K562 (cell line): ENCODE data around the gene SEMA6B. TPM values are rescaled to one million over a fixed set of nuclear protein-coding genes. Genes with fewer than 3 reads are reported as not detected.

Source experiments
- ATAC-seq: fragments of 200-7000 bp; cut with Tn5 transposase; 3 replicates; pipeline ENCODE4 v1.9.1; 2020; ENCODE audit warnings: moderate library complexity
- BruUV-seq: library from RNA; stranded (reverse); fragments of 400-500 nt; replicated peaks from 2 replicates; lab custom pipeline; 2021; lab: Mats Ljungman, UMichigan
- CTCF ChIA-PET: fragments of 300-600 bp; formaldehyde crosslinking; extraction: SDS; loops from one replicate; lab custom pipeline; 2021; ENCODE audit warnings: low intra/inter-chr PET ratio; lab: Yijun Ruan, JAX
- POLR2A ChIA-PET: fragments of 300-600, 350-650 bp; sonication (Branson Sonifier 250); formaldehyde crosslinking; extraction: SDS; loops from one replicate; lab custom pipeline; 2021; ENCODE audit warnings: antibody characterized with exemption, inconsistent platforms; lab: Yijun Ruan, JAX
- DNase-seq, 4 experiments: peaks; one replicate each; pipeline versions ENCODE4 v3.0.0 to v3.0.0-alpha.2; 2011 to 2018; ENCODE audit warnings: low spot score in 3 of 4, mixed read lengths in 3 of 4; ENCODE audit errors: extremely low read depth in 1 of 4
- FAIRE-seq: peaks from 2 replicates; lab custom pipeline; 2011; peaks lifted over from hg19 to GRCh38; lab: Jason Lieb, UNC
- H2AFZ ChIP-seq: 2 replicates; pipeline ENCODE4 v1.6.0; 2011; ENCODE audit warnings: low read depth, low read length, control low read depth, inconsistent platforms
- H3K27ac ChIP-seq: fragments of 200-600 bp; 3 replicates; pipeline ENCODE4 v1.8.0; 2011; ENCODE audit warnings: low read depth, mild to moderate bottlenecking, control low read depth, inconsistent platforms, low read length, moderate library complexity, mixed read lengths; ENCODE audit errors: extremely low read depth
- H3K27me3 ChIP-seq, 2 experiments: fragments of 300-600 bp in 1 of 2; 2 replicates in 1 of 2; 3 replicates in 1 of 2; pipeline versions ENCODE4 v1.6.0 to v1.8.0; 2011; ENCODE audit warnings: inconsistent platforms in 2 of 2, low read length in 2 of 2, mild to moderate bottlenecking in 1 of 2, mixed read lengths in 1 of 2, moderate library complexity in 1 of 2; ENCODE audit not compliant: control insufficient read depth in 2 of 2, insufficient read depth in 2 of 2
- H3K36me3 ChIP-seq: fragments of 300-600 bp; 3 replicates; pipeline ENCODE4 v1.8.0; 2011; ENCODE audit warnings: mild to moderate bottlenecking, low read length, inconsistent platforms; ENCODE audit not compliant: control insufficient read depth, insufficient read depth
- H3K4me1 ChIP-seq, 2 experiments: fragments of 200-600 bp in 1 of 2; replicated peaks in 1 of 2; 2 replicates in 1 of 2; 3 replicates in 1 of 2; pipeline versions ENCODE4 v1.5.1 to v1.8.0; 2011; ENCODE audit warnings: inconsistent platforms in 2 of 2, low read length in 2 of 2, mild to moderate bottlenecking in 1 of 2, mixed read lengths in 1 of 2, moderate library complexity in 1 of 2; ENCODE audit not compliant: control insufficient read depth in 2 of 2, insufficient read depth in 2 of 2
- H3K4me2 ChIP-seq: 2 replicates; pipeline ENCODE4 v1.6.1; 2011; ENCODE audit warnings: low read length, control low read depth, inconsistent platforms, mixed read lengths; ENCODE audit not compliant: insufficient read depth
- H3K4me3 ChIP-seq: fragments of 200-600 bp; sonication (generic), shearing (Covaris generic); 2 replicates; pipeline ENCODE4 v1.5.1; 2016; ENCODE audit warnings: control low read depth, inconsistent platforms
- H3K79me2 ChIP-seq: fragments of 200-600 bp; 3 replicates; pipeline ENCODE4 v1.8.0; 2011; ENCODE audit warnings: low read length, inconsistent platforms; ENCODE audit not compliant: control insufficient read depth, insufficient read depth
- H3K9ac ChIP-seq, 2 experiments: 2 replicates each; pipeline versions ENCODE4 v1.6.0 to v1.6.1; 2011; ENCODE audit warnings: low read depth in 2 of 2, low read length in 2 of 2, control low read depth in 1 of 2, inconsistent platforms in 1 of 2, mild to moderate bottlenecking in 1 of 2, mixed read lengths in 1 of 2; ENCODE audit not compliant: insufficient read depth in 1 of 2
- H3K9me1 ChIP-seq: one replicate; pipeline ENCODE4 v1.6.0; 2011; ENCODE audit warnings: inconsistent platforms, mild to moderate bottlenecking, low read length, moderate library complexity; ENCODE audit not compliant: control insufficient read depth, insufficient read depth
- H3K9me3 ChIP-seq: replicated peaks from 2 replicates; pipeline ENCODE4 v1.5.1; 2011; ENCODE audit warnings: low read depth, low read length, inconsistent platforms; ENCODE audit not compliant: control insufficient read depth, insufficient read depth
- H4K20me1 ChIP-seq: replicated peaks from 2 replicates; pipeline ENCODE4 v1.6.1; 2011; ENCODE audit warnings: low read length, inconsistent platforms, mixed read lengths; ENCODE audit not compliant: control insufficient read depth, insufficient read depth
- ESRRA ChIP-seq: fragments of 450-650 bp; IDR thresholded peaks from 2 replicates; pipeline ENCODE4 v1.6.1; 2014; ENCODE audit warnings: low read depth, mild to moderate bottlenecking, moderate library complexity, borderline replicate concordance
- JUND ChIP-seq, 2 experiments: IDR thresholded peaks; 2 replicates in 1 of 2; 3 replicates in 1 of 2; pipeline ENCODE4 v1.6.1; 2011; ENCODE audit warnings: borderline replicate concordance in 2 of 2, low read depth in 2 of 2, low read length in 2 of 2, improper control_type of control experiment in 1 of 2, missing biosample characterization in 1 of 2, missing genetic modification characterization in 1 of 2, missing genetic modification reagents in 1 of 2
- WHSC1 ChIP-seq: IDR thresholded peaks from one replicate; pipeline ENCODE4 v1.6.1; 2012; ENCODE audit warnings: low read length, control low read depth, inconsistent platforms
- ZNF263 ChIP-seq: sonication (generic); formaldehyde crosslinking; IDR thresholded peaks from 2 replicates; pipeline ENCODE4 v1.8.0; 2022; ENCODE audit warnings: mild to moderate bottlenecking, missing genetic modification reagents, borderline replicate concordance
- ZNF592 ChIP-seq: fragments of 450-650 bp; IDR thresholded peaks from 2 replicates; pipeline ENCODE4 v1.6.1; 2017; ENCODE audit warnings: antibody characterized with exemption, mild to moderate bottlenecking
- WGBS: fragments of 100-300 bp; shearing (Covaris generic); methylation state at CpG from one replicate; pipeline ENCODE4 v1.1.6; 2016; ENCODE audit warnings: low coverage, mixed read lengths; ENCODE audit not compliant: insufficient coverage; ENCODE audit errors: missing lambda C conversion rate; 5-methylcytosine and 5-hydroxymethylcytosine counted together
- in situ Hi-C: fragments of 300-500 bp; cut with MboI; formaldehyde crosslinking; loops from 4 replicates; pipeline ENCODE4 v1.15.0; 2018; ENCODE audit warnings: inconsistent platforms, mixed read lengths
- intact Hi-C: fragments of 100-400 bp; cut with micrococcal nuclease; formaldehyde crosslinking; loops from 2 replicates; pipeline ENCODE4 v1.14.2; 2022
- polyA plus RNA-seq, 8 experiments: library from polyadenylated mRNA; depleted of rRNA in 4 of 8; stranded (reverse) in 5 of 8; unstranded in 3 of 8; fragments of >200 nt; fragmentation: Nextera tagmentation in 2 of 8; fragmentation: Illumina TruSeq in 1 of 8; extraction: Ambion mirVana in 2 of 8; extraction: Trizol in 1 of 8; gene quantifications; 2 replicates each; pipeline versions ENCODE4 v1.2.1 to v1.2.3, GENCODE V29; 2011 to 2014; ENCODE audit warnings: inconsistent platforms in 1 of 8, missing spikeins in 1 of 8
- total RNA-seq, 7 experiments: library from RNA; depleted of rRNA in 6 of 7; stranded (reverse); fragments of >200 nt in 6 of 7; fragmentation: Illumina TruSeq in 2 of 7; extraction: Trizol in 2 of 7; gene quantifications; 2 replicates each; pipeline versions ENCODE4 v1.2.1 to v1.2.3, GENCODE V29; 2011 to 2021; ENCODE audit warnings: low replicate concordance in 1 of 7
- TF ChIP-seq, protein P1 (sequence below): fragments of 250-450 bp; sonication (Bioruptor Pico); IDR thresholded peaks from 2 replicates; pipeline ENCODE4 v1.8.0; 2022; ENCODE audit warnings: inconsistent platforms

The SEMA6B gene
- total and polyA plus RNA-seq, 9 of the 15 experiments (the other 6 are each of a cell fraction or from before 2014, with no cell fraction given) = 0.65 to 4.6 (median 2.5) TPM; not detected in 2

GRCh38 chr19:4524808-4525562 is 34.5 kb downstream of the SEMA6B start:
- H3K9ac ChIP-seq = peak overlapping the region in 1 of 2 experiments; percentile 55; a peak in 2 of 4 replicates
- FAIRE-seq = peak; percentile 80
- H2AFZ ChIP-seq = no peak overlapping the region
- H3K27me3 ChIP-seq = no peaks in the 10 kb centered on the region; a peak in 1 of 5 replicates
- ATAC-seq = peak; percentile 90
- CTCF ChIA-PET = interaction anchor here (0.7 to 1.4 kb wide), 2 partner anchors 257 to 258 kb away, joined by 5 to 12 read pairs; no protein-coding TSS in a partner anchor
- H3K4me1 ChIP-seq = peaks cover 0 to 37% of the 10 kb centered on the region in 2 experiments; a peak in 4 of 5 replicates
- H3K9me3 ChIP-seq = no peaks in the 10 kb centered on the region
- H3K4me3 ChIP-seq = no peak overlapping the region
- H3K36me3 ChIP-seq = no peaks in the 10 kb centered on the region
- 0 out of 2 replicates have a peak, but pooled peaks cover 3% of the 10 kb centered on the region for H4K20me1 ChIP-seq
- POLR2A ChIA-PET = interaction anchor here (0.6 to 1.9 kb wide), 7 partner anchors 9 to 278 kb away, joined by 3 to 8 read pairs (median 3); partner anchors contain the start of genes FEM1A, PLIN5 and YJU2
- peak; percentile 65 to 77 (median 74) for DNase-seq
- intact Hi-C loops (loop anchor here (1.0 kb wide), 1 partner anchor 258 kb away; no protein-coding TSS in a partner anchor), in situ Hi-C loops (no loop called here)
- no peak overlapping the region for H3K27ac ChIP-seq
- H3K9me1 ChIP-seq = no peaks in the 10 kb centered on the region
- no TSS peak for BruUV-seq
- WGBS = 66% methylated on average over 15 of the region's 23 CpGs
- H3K79me2 ChIP-seq = no peaks in the 10 kb centered on the region
- no peak overlapping the region for H3K4me2 ChIP-seq
- TF ChIP-seq JUND (IDR thresholded peaks at IDR 0.05; ENCODE audit: borderline replicate concordance, low read depth, low read length) (peak; percentile 47; the same call in 1 of the 2 replicates), JUND (tag; IDR thresholded peaks at IDR 0.05; ENCODE audit: borderline replicate concordance, low read depth, low read length) (no peak), WHSC1 (no peak), ESRRA (no peak), ZNF592 (no peak), ZNF263 (CRISPR knock-in tag) (peak; percentile 34; the same call in 1 of the 2 replicates)
- TF ChIP-seq, protein P1, sequence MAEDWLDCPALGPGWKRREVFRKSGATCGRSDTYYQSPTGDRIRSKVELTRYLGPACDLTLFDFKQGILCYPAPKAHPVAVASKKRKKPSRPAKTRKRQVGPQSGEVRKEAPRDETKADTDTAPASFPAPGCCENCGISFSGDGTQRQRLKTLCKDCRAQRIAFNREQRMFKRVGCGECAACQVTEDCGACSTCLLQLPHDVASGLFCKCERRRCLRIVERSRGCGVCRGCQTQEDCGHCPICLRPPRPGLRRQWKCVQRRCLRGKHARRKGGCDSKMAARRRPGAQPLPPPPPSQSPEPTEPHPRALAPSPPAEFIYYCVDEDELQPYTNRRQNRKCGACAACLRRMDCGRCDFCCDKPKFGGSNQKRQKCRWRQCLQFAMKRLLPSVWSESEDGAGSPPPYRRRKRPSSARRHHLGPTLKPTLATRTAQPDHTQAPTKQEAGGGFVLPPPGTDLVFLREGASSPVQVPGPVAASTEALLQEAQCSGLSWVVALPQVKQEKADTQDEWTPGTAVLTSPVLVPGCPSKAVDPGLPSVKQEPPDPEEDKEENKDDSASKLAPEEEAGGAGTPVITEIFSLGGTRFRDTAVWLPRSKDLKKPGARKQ = no peak
